Measurements from ENCODE around the gene NDUFAB1. TPM values are rescaled to one million over a fixed set of nuclear protein-coding genes. Genes with fewer than 3 reads are reported as not detected.
A peak's percentile ranks its signal among the peaks of the same experiment; 100 is the strongest.

Gene NDUFAB1
- total RNA-seq (10 to 100 TPM; 65.4 to 79.5 TPM), polyA plus RNA-seq (ENCODE audit: insufficient read depth, low read depth, low replicate concordance) (115 TPM)
- long read RNA-seq, donor 1, transcript NDUFAB1-201 (5 exons, 717 nt) = major isoform, 104 of 109 reads
- long read RNA-seq, donor 1, partial matches to known transcripts = 5 of 109 reads
- long read RNA-seq, donor 1, other reads (novel, unspliced or antisense) = 0 of 109 reads
- long read RNA-seq, donor 2, transcript NDUFAB1-201 (5 exons, 717 nt) = major isoform, 94 of 111 reads
- long read RNA-seq, donor 2, partial matches to known transcripts = 16 of 111 reads
- long read RNA-seq, donor 2, other reads (novel, unspliced or antisense) = 0 of 111 reads

DNA sequence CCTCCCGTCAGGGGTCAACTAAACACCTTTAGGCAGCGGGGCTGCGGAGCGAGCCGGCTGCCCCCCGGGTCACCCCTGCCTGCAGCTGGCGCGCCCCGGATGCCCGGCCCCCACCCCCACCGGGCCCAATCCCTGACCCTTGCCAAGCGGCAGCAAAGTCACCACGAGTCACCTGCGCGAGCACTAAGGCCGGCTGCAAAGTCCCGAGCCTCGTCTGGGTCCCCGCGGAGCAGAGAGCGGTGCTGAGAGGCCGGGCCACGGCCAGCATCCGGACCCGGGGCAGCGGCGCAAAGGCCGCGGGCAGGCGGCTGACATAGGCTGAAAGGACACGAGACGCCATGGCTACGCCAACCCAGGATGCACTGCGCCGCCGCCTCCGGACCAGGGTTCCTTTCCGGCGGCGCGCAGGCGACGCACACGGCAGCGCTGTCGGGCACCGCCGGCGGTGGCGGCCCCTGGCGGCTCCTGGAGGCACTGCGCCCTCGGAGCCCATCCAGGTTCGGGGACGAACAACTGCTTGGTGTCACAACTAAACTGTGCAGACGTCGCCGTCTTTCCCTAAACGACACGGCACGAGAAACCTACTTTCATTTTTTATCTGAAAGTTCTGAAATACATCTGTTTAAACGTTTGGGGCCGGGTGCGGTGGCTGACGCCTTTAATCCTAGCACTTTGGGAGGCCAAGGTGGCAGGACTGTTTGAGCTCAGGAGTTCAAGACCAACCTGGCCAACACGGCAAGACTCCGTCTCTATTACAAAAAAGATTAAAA, at the start of gene NDUFAB1:
NDUFAB1 (minus strand) TSS at position 366 of the 770 bp plus-strand sequence; CDS start at position 340, 26 bp downstream.
- intact Hi-C loops (cut with DNase I; ENCODE audit: low total_unique reads) = loop anchor here (2.0 kb wide), 1 partner anchor 39 kb away; the partner anchor contains the start of genes EARS2 and UBFD1

GRCh38 chr16:23642246-23642774, 46.2 kb upstream of the NDUFAB1 start:
- no peak for DNase-seq
- H3K27me3 ChIP-seq = no peaks in the 10 kb centered on the region
- 39 to 57% methylated on average over 14 of the region's 14 CpGs for WGBS, 2 donors
- peaks cover 17% of the 10 kb centered on the region for H3K4me1 ChIP-seq
- no peaks in the 10 kb centered on the region for H3K36me3 ChIP-seq (ENCODE audit: low read depth, missing control alignments)
- H3K4me3 ChIP-seq = peak overlapping the region; percentile 85 to 94
- no peaks in the 10 kb centered on the region for H3K9me3 ChIP-seq
- TF ChIP-seq, protein P1, sequence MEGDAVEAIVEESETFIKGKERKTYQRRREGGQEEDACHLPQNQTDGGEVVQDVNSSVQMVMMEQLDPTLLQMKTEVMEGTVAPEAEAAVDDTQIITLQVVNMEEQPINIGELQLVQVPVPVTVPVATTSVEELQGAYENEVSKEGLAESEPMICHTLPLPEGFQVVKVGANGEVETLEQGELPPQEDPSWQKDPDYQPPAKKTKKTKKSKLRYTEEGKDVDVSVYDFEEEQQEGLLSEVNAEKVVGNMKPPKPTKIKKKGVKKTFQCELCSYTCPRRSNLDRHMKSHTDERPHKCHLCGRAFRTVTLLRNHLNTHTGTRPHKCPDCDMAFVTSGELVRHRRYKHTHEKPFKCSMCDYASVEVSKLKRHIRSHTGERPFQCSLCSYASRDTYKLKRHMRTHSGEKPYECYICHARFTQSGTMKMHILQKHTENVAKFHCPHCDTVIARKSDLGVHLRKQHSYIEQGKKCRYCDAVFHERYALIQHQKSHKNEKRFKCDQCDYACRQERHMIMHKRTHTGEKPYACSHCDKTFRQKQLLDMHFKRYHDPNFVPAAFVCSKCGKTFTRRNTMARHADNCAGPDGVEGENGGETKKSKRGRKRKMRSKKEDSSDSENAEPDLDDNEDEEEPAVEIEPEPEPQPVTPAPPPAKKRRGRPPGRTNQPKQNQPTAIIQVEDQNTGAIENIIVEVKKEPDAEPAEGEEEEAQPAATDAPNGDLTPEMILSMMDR (IDR thresholded peaks at IDR 0.05) = no peak
- TF ChIP-seq POLR2A (IDR thresholded peaks at IDR 0.05) = no peak
- peak overlapping the region in 1 of 2 donors; percentile 83 for H3K27ac ChIP-seq
- intact Hi-C loops (cut with DNase I; ENCODE audit: low total_unique reads) = no loop called here

More for the DNA sequence above, at the start of gene NDUFAB1:
- H3K27ac ChIP-seq = peak within 1 kb of the TSS; percentile 78 to 79
- no peaks in the 10 kb centered on the region for H3K9me3 ChIP-seq
- H3K4me1 ChIP-seq = peaks cover 12% of the 10 kb centered on the region
- DNase-seq = peak; percentile 95
- peak within 1 kb of the TSS; percentile 94 to 98 for H3K4me3 ChIP-seq
- no peak for TF ChIP-seq POLR2A (IDR thresholded peaks at IDR 0.05)
- TF ChIP-seq, protein P1 (IDR thresholded peaks at IDR 0.05) = peak; percentile 100
- 1 to 3% methylated on average over 18 to 52 of the region's 67 CpGs for WGBS, 2 donors
- H3K27me3 ChIP-seq = no peaks in the 10 kb centered on the region
- no peaks in the 10 kb centered on the region for H3K36me3 ChIP-seq (ENCODE audit: low read depth, missing control alignments)

- TF ChIP-seq, protein P1 (IDR thresholded peaks at IDR 0.05) = peak in 1 of 3 experiments; percentile 8
- TF ChIP-seq POLR2A (IDR thresholded peaks at IDR 0.05) = no peak
- Histone ChIP-seq H3K9me3 (no peaks in the 10 kb centered on the region), H3K27ac (peak within 1 kb of the TSS; percentile 83 to 92), H3K4me1 (peaks cover 17% of the 10 kb centered on the region), H3K27me3 (no peaks in the 10 kb centered on the region), H3K4me3 (peak within 1 kb of the TSS; percentile 85 to 94), H3K36me3 (ENCODE audit: low read depth, missing control alignments) (no peaks in the 10 kb centered on the region)
- intact Hi-C loops (cut with DNase I; ENCODE audit: low total_unique reads) = no loop called here
- peak; percentile 96 for DNase-seq
- 0 to 1% methylated on average over 20 to 62 of the region's 64 CpGs for WGBS, 2 donors
These were observed 45.0 kb upstream of the NDUFAB1 start, which contains the start of the genes DCTN5 and PALB2 for GRCh38 chr16:23640931-23641765. TSS of gene DCTN5 (plus strand) at chr16:23641466. CDS start at chr16:23641543, 77 bp downstream. TSS of gene PALB2 (minus strand) at chr16:23641310. CDS start at chr16:23641157, 153 bp downstream.

DNA sequence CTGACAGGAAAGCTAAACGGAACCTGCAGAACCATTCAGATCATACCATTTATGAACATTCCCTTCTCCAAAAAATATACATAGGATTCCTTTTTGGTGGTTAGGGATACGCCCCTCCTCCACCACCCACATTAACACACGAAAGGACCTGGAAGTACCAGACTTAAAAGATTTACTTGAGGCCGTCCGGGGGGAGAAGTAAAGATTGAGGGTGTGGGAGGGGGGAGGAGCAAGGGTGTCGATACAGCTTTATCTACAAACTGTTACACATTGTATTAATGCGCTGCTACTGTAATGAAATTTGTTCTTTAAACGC, 44.5 kb upstream of the NDUFAB1 start:
- H3K36me3 ChIP-seq (ENCODE audit: low read depth, missing control alignments) = no peaks in the 10 kb centered on the region
- DNase-seq = no peak
- TF ChIP-seq, protein P1 (IDR thresholded peaks at IDR 0.05) = no peak
- TF ChIP-seq POLR2A (IDR thresholded peaks at IDR 0.05) = no peak
- no peaks in the 10 kb centered on the region for H3K27me3 ChIP-seq
- 0 to 1% methylated on average over 8 of the region's 8 CpGs for WGBS, 2 donors
- H3K4me3 ChIP-seq = peak overlapping the region; percentile 85 to 94
- H3K4me1 ChIP-seq = peaks cover 17% of the 10 kb centered on the region
- intact Hi-C loops (cut with DNase I; ENCODE audit: low total_unique reads) = no loop called here
- H3K9me3 ChIP-seq = no peaks in the 10 kb centered on the region
- peak overlapping the region; percentile 83 to 92 for H3K27ac ChIP-seq
